Endodermal cell (in vitro differentiated cells): ENCODE data around the gene NAT8L. TPM values are rescaled to one million over a fixed set of nuclear protein-coding genes. Genes with fewer than 3 reads are reported as not detected.
"Not testable (repeated sequence)": the region's sequence is repeated elsewhere in the genome, so short reads cannot be mapped to it uniquely, and the experiment has no call there.

Source experiments
- DNase-seq: peaks from one replicate; pipeline ENCODE4 v3.0.0-alpha.2; 2017
- H3K27ac ChIP-seq: 2 replicates; pipeline ENCODE4 v1.5.1; 2013; ENCODE audit warnings: mild to moderate bottlenecking, low read depth, low read length, moderate library complexity
- H3K27me3 ChIP-seq: 2 replicates; pipeline ENCODE4 v1.6.1; 2013; ENCODE audit warnings: mild to moderate bottlenecking, low read length, moderate library complexity; ENCODE audit not compliant: insufficient read depth, control insufficient read depth, poor library complexity, severe bottlenecking
- H3K36me3 ChIP-seq: 2 replicates; pipeline ENCODE4 v1.7.0; 2013; ENCODE audit warnings: mild to moderate bottlenecking, low read length, moderate library complexity; ENCODE audit not compliant: control insufficient read depth, insufficient read depth
- H3K4me1 ChIP-seq: one replicate; pipeline ENCODE4 v1.7.0; 2013; ENCODE audit warnings: low read length; ENCODE audit not compliant: control insufficient read depth, insufficient read depth
- H3K4me3 ChIP-seq: 2 replicates; pipeline ENCODE4 v1.5.1; 2013; ENCODE audit warnings: mild to moderate bottlenecking, low read length, moderate library complexity
- H3K9ac ChIP-seq: 2 replicates; pipeline ENCODE4 v1.6.1; 2013; ENCODE audit warnings: mild to moderate bottlenecking, low read length, moderate library complexity; ENCODE audit not compliant: poor library complexity, severe bottlenecking; ENCODE audit errors: extremely low read depth
- H3K9me3 ChIP-seq: 2 replicates; pipeline ENCODE4 v1.6.1; 2013; ENCODE audit warnings: mild to moderate bottlenecking, low read length, moderate library complexity; ENCODE audit not compliant: control insufficient read depth
- H3K27ac Mint-ChIP-seq: 2 replicates; pipeline ENCODE4 v1.8.0; 2020; ENCODE audit warnings: mixed read lengths
- H3K27me3 Mint-ChIP-seq: 2 replicates; pipeline ENCODE4 v1.8.0; 2021; ENCODE audit warnings: mild to moderate bottlenecking, mixed read lengths; ENCODE audit not compliant: insufficient read depth
- H3K36me3 Mint-ChIP-seq: 2 replicates; pipeline ENCODE4 v1.8.0; 2020; ENCODE audit warnings: low read depth, mixed read lengths
- H3K4me1 Mint-ChIP-seq: 2 replicates; pipeline ENCODE4 v1.8.0; 2020; ENCODE audit warnings: mixed read lengths
- H3K4me3 Mint-ChIP-seq: 2 replicates; pipeline ENCODE4 v1.8.0; 2020; ENCODE audit warnings: mild to moderate bottlenecking, moderate library complexity, mixed read lengths
- H3K9me3 Mint-ChIP-seq: 2 replicates; pipeline ENCODE4 v1.8.0; 2020; ENCODE audit warnings: mild to moderate bottlenecking, mixed read lengths
- WGBS, 2 experiments: methylation state at CpG; one replicate each; pipeline versions ENCODE4 v1.1.5 to v1.1.7; 2013; ENCODE audit warnings: missing lambda C conversion rate in 2 of 2, mixed read lengths in 1 of 2; ENCODE audit not compliant: insufficient coverage in 1 of 2, insufficient read length in 1 of 2; 5-methylcytosine and 5-hydroxymethylcytosine counted together
- total RNA-seq, 2 donors: library from RNA; stranded (reverse); fragmentation: NEBNext Ultra II Directional in 1 of 2; extraction: Animal tissue kit (Norgen Biotek cat#: 25700) in 1 of 2; gene quantifications; 2 replicates in 1 of 2; 3 replicates in 1 of 2; pipeline ENCODE4 v1.2.1, GENCODE V29; 2021
- TF ChIP-seq, protein P1 (sequence below): fragments of 200-600 bp; sonication (generic); conservative IDR thresholded peaks from 2 replicates; pipeline ENCODE4 v1.5.0; 2021; ENCODE audit warnings: antibody characterized with exemption, mild to moderate bottlenecking

NAT8L gene
- total RNA-seq, 2 donors from 2014 or later: 5.0 to 6.4 TPM

DNA sequence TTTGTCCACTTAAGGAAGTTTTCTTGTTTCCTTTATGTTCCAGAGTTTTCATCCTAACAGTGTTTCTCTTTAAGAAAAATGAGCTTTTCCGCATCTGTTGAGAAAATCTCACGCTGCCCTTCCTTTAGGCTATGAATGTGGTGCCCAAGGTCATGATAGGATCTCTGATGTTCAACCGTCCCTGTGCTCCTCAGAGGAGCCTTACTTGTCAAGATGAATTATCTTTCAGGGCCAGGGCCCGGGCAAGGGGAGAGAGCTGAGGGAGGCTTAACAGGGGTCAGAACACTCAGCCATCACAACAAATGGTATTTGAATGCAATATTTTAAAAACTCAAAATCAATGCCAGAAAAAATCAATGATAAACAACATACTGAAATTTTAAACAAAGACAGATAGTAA, 44.1 kb upstream of the NAT8L start:
- no peak for DNase-seq
- H3K27ac Mint-ChIP-seq: no peak overlapping the region
- Histone ChIP-seq H3K4me1 (no peaks in the 10 kb centered on the region), H3K9me3 (no peaks in the 10 kb centered on the region), H3K27me3 (no peaks in the 10 kb centered on the region), H3K36me3 (no peaks in the 10 kb centered on the region), H3K4me3 (no peak overlapping the region), H3K27ac (no peak overlapping the region), H3K9ac (no peak overlapping the region)
- H3K27me3 Mint-ChIP-seq: peaks cover 24% of the 10 kb centered on the region
- no peak overlapping the region for H3K4me3 Mint-ChIP-seq
- no peaks in the 10 kb centered on the region for H3K9me3 Mint-ChIP-seq
- no peaks in the 10 kb centered on the region for H3K36me3 Mint-ChIP-seq
- WGBS, 2 experiments: 87 to 89% methylated on average over 4 of the region's 4 CpGs
- TF ChIP-seq, protein P1, sequence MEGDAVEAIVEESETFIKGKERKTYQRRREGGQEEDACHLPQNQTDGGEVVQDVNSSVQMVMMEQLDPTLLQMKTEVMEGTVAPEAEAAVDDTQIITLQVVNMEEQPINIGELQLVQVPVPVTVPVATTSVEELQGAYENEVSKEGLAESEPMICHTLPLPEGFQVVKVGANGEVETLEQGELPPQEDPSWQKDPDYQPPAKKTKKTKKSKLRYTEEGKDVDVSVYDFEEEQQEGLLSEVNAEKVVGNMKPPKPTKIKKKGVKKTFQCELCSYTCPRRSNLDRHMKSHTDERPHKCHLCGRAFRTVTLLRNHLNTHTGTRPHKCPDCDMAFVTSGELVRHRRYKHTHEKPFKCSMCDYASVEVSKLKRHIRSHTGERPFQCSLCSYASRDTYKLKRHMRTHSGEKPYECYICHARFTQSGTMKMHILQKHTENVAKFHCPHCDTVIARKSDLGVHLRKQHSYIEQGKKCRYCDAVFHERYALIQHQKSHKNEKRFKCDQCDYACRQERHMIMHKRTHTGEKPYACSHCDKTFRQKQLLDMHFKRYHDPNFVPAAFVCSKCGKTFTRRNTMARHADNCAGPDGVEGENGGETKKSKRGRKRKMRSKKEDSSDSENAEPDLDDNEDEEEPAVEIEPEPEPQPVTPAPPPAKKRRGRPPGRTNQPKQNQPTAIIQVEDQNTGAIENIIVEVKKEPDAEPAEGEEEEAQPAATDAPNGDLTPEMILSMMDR: no peak
- H3K4me1 Mint-ChIP-seq: no peaks in the 10 kb centered on the region

GRCh38 chr4:2021358-2022018, 37.6 kb upstream of the NAT8L start:
- Histone ChIP-seq H3K9ac (peak overlapping the region; percentile 34), H3K4me3 (peak overlapping the region; percentile 5)
- not testable (repeated sequence) for H3K36me3 Mint-ChIP-seq, H3K4me1 ChIP-seq, H3K27ac ChIP-seq, H3K36me3 ChIP-seq, H3K9me3 ChIP-seq, H3K27me3 ChIP-seq
- H3K9me3 Mint-ChIP-seq: peaks cover 16% of the 10 kb centered on the region
- H3K4me1 Mint-ChIP-seq: peaks cover 13% of the 10 kb centered on the region
- H3K27ac Mint-ChIP-seq: peak overlapping the region; percentile 96
- peaks cover 16% of the 10 kb centered on the region for H3K27me3 Mint-ChIP-seq
- peak overlapping the region; percentile 37 for H3K4me3 Mint-ChIP-seq
- TF ChIP-seq, protein P1: peak; percentile 25
- 49 to 57% methylated on average over 12 to 15 of the region's 15 CpGs for WGBS, 2 experiments
- peak; percentile 84 for DNase-seq

GRCh38 chr4:2024683-2025082, 34.4 kb upstream of the NAT8L start:
- Histone ChIP-seq H3K4me1 (peaks cover 5% of the 10 kb centered on the region), H3K36me3 (no peaks in the 10 kb centered on the region), H3K4me3 (no peak overlapping the region), H3K27me3 (peaks cover 18% of the 10 kb centered on the region), H3K9ac (no peak overlapping the region), H3K9me3 (peaks cover 12% of the 10 kb centered on the region), H3K27ac (no peak overlapping the region)
- DNase-seq: no peak
- peaks cover 29% of the 10 kb centered on the region for H3K9me3 Mint-ChIP-seq
- H3K27me3 Mint-ChIP-seq: peaks cover 40% of the 10 kb centered on the region
- TF ChIP-seq, protein P1: no peak
- no peak overlapping the region for H3K4me3 Mint-ChIP-seq
- peaks cover 13% of the 10 kb centered on the region for H3K4me1 Mint-ChIP-seq
- H3K36me3 Mint-ChIP-seq: no peaks in the 10 kb centered on the region
- no peak overlapping the region for H3K27ac Mint-ChIP-seq
